HEK293 (cell line): ENCODE measurements around the gene TRPM7.

Experiments
- CTCF ChIP-seq: fragments of 450-650 bp; formaldehyde crosslinking; IDR thresholded peaks from 2 replicates; pipeline ENCODE4 v1.5.1; 2016; ENCODE audit warnings: missing biosample characterization, missing genetic modification characterization
- MYNN ChIP-seq: fragments of 450-650 bp; formaldehyde crosslinking; IDR thresholded peaks from 2 replicates; pipeline ENCODE4 v1.5.1; 2016; ENCODE audit warnings: missing biosample characterization, missing genetic modification characterization, borderline replicate concordance
- REST ChIP-seq: fragments of 450-650 bp; formaldehyde crosslinking; IDR thresholded peaks from 2 replicates; pipeline ENCODE4 v1.5.1; 2016; ENCODE audit warnings: missing biosample characterization, missing genetic modification characterization
- TCF7L2 ChIP-seq: IDR thresholded peaks from 2 replicates; pipeline ENCODE4 v1.6.1; 2011; ENCODE audit warnings: low read depth, mild to moderate bottlenecking, inconsistent platforms, low read length, moderate library complexity, borderline replicate concordance
- YY1 ChIP-seq: fragments of 450-650 bp; formaldehyde crosslinking; IDR thresholded peaks from 2 replicates; pipeline ENCODE4 v1.5.1; 2018; ENCODE audit warnings: missing biosample characterization, missing genetic modification characterization
- ZNF155 ChIP-seq: fragments of 450-650 bp; formaldehyde crosslinking; IDR thresholded peaks from 2 replicates; pipeline ENCODE4 v1.5.1; 2016; ENCODE audit warnings: missing biosample characterization, missing genetic modification characterization
- ZNF274 ChIP-seq, 2 experiments: fragments of 200-500 bp in 1 of 2; fragments of 450-650 bp in 1 of 2; sonication (Bioruptor generic) in 1 of 2; formaldehyde crosslinking in 1 of 2; IDR thresholded peaks; 2 replicates each; pipeline versions ENCODE4 v1.5.1 to v1.6.1; 2014 to 2016; ENCODE audit warnings: borderline replicate concordance in 1 of 2, inconsistent platforms in 1 of 2, low read length in 1 of 2, missing biosample characterization in 1 of 2, missing genetic modification characterization in 1 of 2
- ZNF449 ChIP-seq: fragments of 450-650 bp; formaldehyde crosslinking; IDR thresholded peaks from 2 replicates; pipeline ENCODE4 v1.5.1; 2017; ENCODE audit warnings: missing biosample characterization, mild to moderate bottlenecking, missing genetic modification characterization, moderate library complexity
- ZNF623 ChIP-seq: fragments of 450-650 bp; formaldehyde crosslinking; IDR thresholded peaks from 2 replicates; pipeline ENCODE4 v1.5.1; 2016; ENCODE audit warnings: missing biosample characterization, missing genetic modification characterization

- TF ChIP-seq ZNF274 (IDR thresholded peaks at IDR 0.05; ENCODE audit: low read length) = no peak
- no peak for TF ChIP-seq ZNF274 (tag by site-specific recombination; IDR thresholded peaks at IDR 0.05; ENCODE audit: borderline replicate concordance)
- no peak for TF ChIP-seq YY1
- no peak for TF ChIP-seq CTCF (tag by site-specific recombination)
- TF ChIP-seq MYNN (tag by site-specific recombination) = no peak
- TF ChIP-seq ZNF449 = no peak
- no peak for TF ChIP-seq ZNF623 (tag by site-specific recombination)
- TF ChIP-seq REST (tag by site-specific recombination) = no peak
- TF ChIP-seq TCF7L2 = no peak
- TF ChIP-seq ZNF155 = no peak
Measured at GRCh38 chr15:50542887-50543210, 143.7 kb downstream of the TRPM7 start.
